GM13976 (cell line): Measurements from ENCODE around the gene SPX.

Experiments used
- DNase-seq: peaks from one replicate; pipeline ENCODE4 v3.0.0; 2012; ENCODE audit warnings: low spot score
- CTCF ChIP-seq: IDR thresholded peaks from 2 replicates; pipeline ENCODE4 v1.5.1; 2012; ENCODE audit warnings: borderline replicate concordance, mild to moderate bottlenecking; ENCODE audit not compliant: insufficient read depth; ENCODE audit errors: extremely low read depth, missing control alignments, control extremely low read depth
- in situ Hi-C: fragments of 300-500 bp; cut with MboI; formaldehyde crosslinking; loops from one replicate; pipeline ENCODE4 v1.12.0; 2022; ENCODE audit warnings: low sequenced_read_pairs, mixed read lengths, inconsistent platforms; ENCODE audit not compliant: unreplicated experiment

The SPX gene

GRCh38 chr12:21500786-21501257 is 25.3 kb upstream of the SPX start:
- DNase-seq: peak; percentile 3
- in situ Hi-C loops: no loop called here
- TF ChIP-seq CTCF: no peak

GRCh38 chr12:21501258-21502163 is 24.6 kb upstream of the SPX start, which contains the start of the genes GOLT1B and RECQL:
TSS of gene GOLT1B (plus strand) at chr12:21501789. CDS start at chr12:21501924, 135 bp downstream.
TSS of gene RECQL (minus strand) at chr12:21501635. CDS start at chr12:21499570, 2,065 bp downstream.
- DNase-seq: peak; percentile 90
- in situ Hi-C loops: no loop called here
- TF ChIP-seq CTCF: no peak

GRCh38 chr12:21502164-21502496 is 24.0 kb upstream of the SPX start:
- TF ChIP-seq CTCF: no peak
- DNase-seq: peak; percentile 30
- in situ Hi-C loops: no loop called here

GRCh38 chr12:21502872-21503271 is 23.2 kb upstream of the SPX start:
- DNase-seq: no peak
- TF ChIP-seq CTCF: no peak
- in situ Hi-C loops: no loop called here

GRCh38 chr12:21505888-21506287 is 20.2 kb upstream of the SPX start:
- no peak for DNase-seq
- no peak for TF ChIP-seq CTCF
- in situ Hi-C loops: no loop called here

GRCh38 chr12:21507849-21508248 is 18.2 kb upstream of the SPX start:
- in situ Hi-C loops: no loop called here
- TF ChIP-seq CTCF: no peak
- DNase-seq: no peak

- no peak for TF ChIP-seq CTCF
- DNase-seq: peak; percentile 46
- in situ Hi-C loops: no loop called here
Observed at GRCh38 chr12:21509768-21510167, 16.3 kb upstream of the SPX start.
